ENCODE measurements around the gene ALPG.
"Not testable (repeated sequence)": the region's sequence is repeated elsewhere in the genome, so short reads cannot be mapped to it uniquely, and the experiment has no call there.

- TF ChIP-seq POLR2AphosphoS5 (IDR thresholded peaks at IDR 0.05; ENCODE audit: borderline replicate concordance, low read depth, low read length); FOXP2 (optimal IDR thresholded peaks at IDR 0.05; ENCODE audit: control extremely low read depth, extremely low read length, insufficient read depth); EZH2 (IDR thresholded peaks at IDR 0.05): not testable (repeated sequence)
These were observed 43.4 kb upstream of the ALPG start for GRCh38 chr2:232363064-232363783.

Measured in SK-N-MC (cell line).